Lower leg skin (tissue), 3 donors: ENCODE measurements around the gene KMT2C.

Experiments used
- POLR2A ChIP-seq, 2 donors: fragments of 450-650 bp; IDR thresholded peaks; one replicate each; pipeline ENCODE4 v1.6.1; 2016 to 2017; ENCODE audit warnings: antibody characterized with exemption in 2 of 2, mild to moderate bottlenecking in 1 of 2, moderate library complexity in 1 of 2
- TF ChIP-seq, protein P1 (sequence below), 3 donors: fragments of 450-650 bp; IDR thresholded peaks; one replicate each; pipeline ENCODE4 v1.5.1; 2016; ENCODE audit warnings: antibody characterized with exemption in 3 of 3, mild to moderate bottlenecking in 3 of 3, moderate library complexity in 2 of 3

DNA sequence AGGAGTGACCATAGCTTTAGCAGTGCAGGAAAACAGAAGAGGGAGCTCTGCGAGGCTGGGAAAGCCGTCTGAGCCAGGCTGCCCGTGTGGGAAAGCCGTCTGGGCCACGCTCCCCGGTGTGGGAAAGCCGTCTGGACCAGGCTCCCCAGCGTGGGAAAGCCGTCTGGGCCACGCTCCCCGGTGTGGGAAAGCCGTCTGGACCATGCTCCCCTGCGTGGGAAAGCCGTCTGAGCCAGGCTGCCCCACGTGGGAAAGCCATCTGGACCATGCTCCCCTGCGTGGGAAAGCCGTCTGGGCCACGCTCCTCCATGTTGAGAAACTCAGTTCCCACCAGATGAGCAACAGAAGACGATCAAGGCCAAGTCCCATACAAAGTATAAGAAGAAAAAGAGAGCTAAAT is 308.6 kb downstream of the KMT2C start:
- TF ChIP-seq, protein P1, sequence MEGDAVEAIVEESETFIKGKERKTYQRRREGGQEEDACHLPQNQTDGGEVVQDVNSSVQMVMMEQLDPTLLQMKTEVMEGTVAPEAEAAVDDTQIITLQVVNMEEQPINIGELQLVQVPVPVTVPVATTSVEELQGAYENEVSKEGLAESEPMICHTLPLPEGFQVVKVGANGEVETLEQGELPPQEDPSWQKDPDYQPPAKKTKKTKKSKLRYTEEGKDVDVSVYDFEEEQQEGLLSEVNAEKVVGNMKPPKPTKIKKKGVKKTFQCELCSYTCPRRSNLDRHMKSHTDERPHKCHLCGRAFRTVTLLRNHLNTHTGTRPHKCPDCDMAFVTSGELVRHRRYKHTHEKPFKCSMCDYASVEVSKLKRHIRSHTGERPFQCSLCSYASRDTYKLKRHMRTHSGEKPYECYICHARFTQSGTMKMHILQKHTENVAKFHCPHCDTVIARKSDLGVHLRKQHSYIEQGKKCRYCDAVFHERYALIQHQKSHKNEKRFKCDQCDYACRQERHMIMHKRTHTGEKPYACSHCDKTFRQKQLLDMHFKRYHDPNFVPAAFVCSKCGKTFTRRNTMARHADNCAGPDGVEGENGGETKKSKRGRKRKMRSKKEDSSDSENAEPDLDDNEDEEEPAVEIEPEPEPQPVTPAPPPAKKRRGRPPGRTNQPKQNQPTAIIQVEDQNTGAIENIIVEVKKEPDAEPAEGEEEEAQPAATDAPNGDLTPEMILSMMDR (IDR thresholded peaks at IDR 0.05) = no peak
- TF ChIP-seq POLR2A (IDR thresholded peaks at IDR 0.05) = no peak
